Tibial nerve (tissue), 4 donors: ENCODE results near the gene BLM. TPM values are rescaled to one million over a fixed set of nuclear protein-coding genes. Genes with fewer than 3 reads are reported as not detected.

Source experiments
- DNase-seq, 2 donors: peaks; one replicate each; pipeline ENCODE4 v3.0.0-alpha.2; 2019; ENCODE audit warnings: low spot score in 2 of 2
- H3K27ac ChIP-seq, 4 donors: fragments of 200-600 bp; sonication (generic) in 3 of 4; one replicate each; pipeline ENCODE4 v1.5.1; 2017 to 2019; ENCODE audit warnings: mild to moderate bottlenecking in 1 of 4
- H3K27me3 ChIP-seq, 2 donors: fragments of 200-600 bp; sonication (generic) in 1 of 2; one replicate each; pipeline versions ENCODE4 v1.5.1 to v1.6.0; 2017 to 2019
- H3K36me3 ChIP-seq, 3 donors: fragments of 200-600 bp; sonication (generic); one replicate each; pipeline ENCODE4 v1.5.1; 2018 to 2019
- H3K4me1 ChIP-seq, 4 donors: fragments of 200-600 bp; sonication (generic) in 3 of 4; one replicate each; pipeline ENCODE4 v1.5.1; 2017 to 2019
- H3K4me3 ChIP-seq, 4 donors: fragments of 200-600 bp; sonication (generic) in 3 of 4; one replicate each; pipeline ENCODE4 v1.5.1; 2017 to 2019; ENCODE audit warnings: mild to moderate bottlenecking in 1 of 4, moderate library complexity in 1 of 4
- H3K9me3 ChIP-seq, 4 donors: fragments of 200-600 bp; sonication (generic) in 3 of 4; one replicate each; pipeline ENCODE4 v1.5.1; 2017 to 2019
- CTCF ChIP-seq, 5 experiments: fragments of 200-600 bp in 3 of 5; fragments of 450-650 bp in 2 of 5; sonication (generic) in 3 of 5; IDR thresholded peaks; one replicate each; pipeline ENCODE4 v1.5.1; 2016 to 2019; ENCODE audit warnings: antibody characterized with exemption in 5 of 5, mild to moderate bottlenecking in 3 of 5, moderate library complexity in 2 of 5
- EP300 ChIP-seq, 2 donors: sonication (generic); formaldehyde crosslinking; IDR thresholded peaks; one replicate each; pipeline ENCODE4 v1.6.1; 2017; ENCODE audit warnings: antibody characterized with exemption in 2 of 2, mild to moderate bottlenecking in 1 of 2
- POLR2A ChIP-seq, 2 donors: fragments of 450-650 bp; IDR thresholded peaks; one replicate each; pipeline ENCODE4 v1.6.1; 2017; ENCODE audit warnings: antibody characterized with exemption in 2 of 2, mild to moderate bottlenecking in 2 of 2, moderate library complexity in 2 of 2
- WGBS, 2 donors: methylation state at CpG; one replicate each; pipeline ENCODE4 v1.1.5; 2018; 5-methylcytosine and 5-hydroxymethylcytosine counted together
- total RNA-seq, 4 donors: library from RNA; depleted of rRNA; stranded (reverse); fragments of >200 nt; gene quantifications; one replicate each; pipeline ENCODE4 v1.1.0, GENCODE V29; 2016

The BLM gene
- total RNA-seq, 4 donors from 2014 or later, result 0.66 to 9.6 (median 1.0) TPM

- no peak overlapping the region for H3K27ac ChIP-seq
- H3K36me3 ChIP-seq, result no peaks in the 10 kb centered on the region
- DNase-seq, result no peak
- WGBS, 2 donors, result 58 to 59% methylated on average over 10 of the region's 10 CpGs
- TF ChIP-seq POLR2A (IDR thresholded peaks at IDR 0.05) (no peak), EP300 (IDR thresholded peaks at IDR 0.05) (no peak), CTCF (IDR thresholded peaks at IDR 0.05) (no peak)
- peaks cover 0 to 5% (median 0%) of the 10 kb centered on the region in 4 donors for H3K4me1 ChIP-seq
- H3K4me3 ChIP-seq, result no peak overlapping the region
- no peaks in the 10 kb centered on the region for H3K27me3 ChIP-seq
- no peaks in the 10 kb centered on the region for H3K9me3 ChIP-seq
These were observed 142.3 kb downstream of the BLM start for GRCh38 chr15:90859234-90860131.

- WGBS, 2 donors, result 77 to 82% methylated on average over 7 of the region's 7 CpGs
These were observed 143.3 kb downstream of the BLM start for GRCh38 chr15:90860450-90860849.

GRCh38 chr15:90860942-90861675 is 144.0 kb downstream of the BLM start:
- H3K4me3 ChIP-seq, result no peak overlapping the region
- 85 to 87% methylated on average over 14 of the region's 14 CpGs for WGBS, 2 donors
- H3K27ac ChIP-seq, result no peak overlapping the region
- H3K4me1 ChIP-seq, result peaks cover 0 to 5% (median 0%) of the 10 kb centered on the region in 4 donors
- H3K36me3 ChIP-seq, result no peaks in the 10 kb centered on the region
- no peaks in the 10 kb centered on the region for H3K27me3 ChIP-seq
- no peaks in the 10 kb centered on the region for H3K9me3 ChIP-seq
- TF ChIP-seq EP300 (IDR thresholded peaks at IDR 0.05) (no peak), CTCF (IDR thresholded peaks at IDR 0.05) (no peak), POLR2A (IDR thresholded peaks at IDR 0.05) (no peak)
- DNase-seq, result no peak

More at GRCh38 chr15:90860450-90860849, 143.3 kb downstream of the BLM start:
- Histone ChIP-seq H3K9me3 (no peaks in the 10 kb centered on the region), H3K27me3 (no peaks in the 10 kb centered on the region), H3K27ac (no peak overlapping the region), H3K4me3 (no peak overlapping the region), H3K4me1 (peaks cover 0 to 5% (median 0%) of the 10 kb centered on the region in 4 donors), H3K36me3 (no peaks in the 10 kb centered on the region)
- TF ChIP-seq POLR2A (IDR thresholded peaks at IDR 0.05), result no peak
- TF ChIP-seq EP300 (IDR thresholded peaks at IDR 0.05), result no peak
- TF ChIP-seq CTCF (IDR thresholded peaks at IDR 0.05), result no peak
- DNase-seq, result no peak

- H3K36me3 ChIP-seq, result no peaks in the 10 kb centered on the region
- H3K9me3 ChIP-seq, result no peaks in the 10 kb centered on the region
- peak overlapping the region in 1 of 4 donors; percentile 2 for H3K27ac ChIP-seq
- no peak for TF ChIP-seq CTCF (IDR thresholded peaks at IDR 0.05)
- H3K27me3 ChIP-seq, result no peaks in the 10 kb centered on the region
- no peaks in the 10 kb centered on the region for H3K4me1 ChIP-seq
- H3K4me3 ChIP-seq, result no peak overlapping the region
- 87 to 91% methylated on average over 6 of the region's 6 CpGs for WGBS, 2 donors
- DNase-seq, result no peak
These were observed 145.3 kb downstream of the BLM start for GRCh38 chr15:90862487-90862886.
